Stimulated activated CD4-positive, alpha-beta T cell treated with anti-CD3 and anti-CD28 coated beads, TNF-alpha, amount 100 ng/mL, for 4 hours (primary cell): Measurements from ENCODE around the gene VAT1.
"Not testable (repeated sequence)": the region's sequence is repeated elsewhere in the genome, so short reads cannot be mapped to it uniquely, and the experiment has no call there.

ENCODE experiments used
- DNase-seq, 3 experiments: peaks; one replicate each; pipeline ENCODE4 v3.0.0-alpha.2; 2020; ENCODE audit warnings: low read depth in 3 of 3

The VAT1 gene

DNA sequence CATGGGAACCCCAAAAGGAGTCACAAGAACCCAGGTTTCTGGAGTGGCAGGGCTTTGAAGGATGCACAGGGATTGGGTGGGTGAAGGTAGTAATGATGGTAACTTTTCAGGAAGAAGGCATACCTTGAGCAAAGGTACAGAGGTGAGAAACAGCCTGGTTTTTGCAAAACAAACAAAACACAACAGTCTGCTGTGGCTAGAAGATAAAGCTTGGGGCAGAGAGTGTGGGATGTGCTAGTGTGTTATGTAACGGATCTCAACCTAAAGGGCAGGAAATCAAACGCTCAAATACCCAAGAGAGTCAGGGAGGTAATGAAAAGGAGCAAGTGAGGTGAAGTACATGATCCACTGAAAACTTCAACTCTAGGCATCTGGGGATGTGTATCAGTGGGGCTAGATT, 46.9 kb downstream of the VAT1 start:
- DNase-seq = no peak

DNA sequence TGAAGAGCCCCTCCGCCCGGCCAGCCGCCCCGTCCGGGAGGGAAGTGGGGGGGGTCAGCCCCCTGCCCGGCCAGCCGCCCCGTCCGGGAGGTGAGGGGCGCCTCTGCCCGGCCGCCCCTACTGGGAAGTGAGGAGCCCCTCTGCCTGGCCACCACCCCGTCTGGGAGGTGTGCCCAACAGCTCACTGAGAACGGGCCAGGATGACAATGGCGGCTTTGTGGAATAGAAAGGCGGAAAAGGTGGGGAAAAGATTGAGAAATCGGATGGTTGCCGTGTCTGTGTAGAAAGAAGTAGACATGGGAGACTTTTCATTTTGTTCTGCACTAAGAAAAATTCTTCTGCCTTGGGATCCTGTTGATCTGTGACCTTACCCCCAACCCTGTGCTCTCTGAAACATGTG, 48.9 kb downstream of the VAT1 start:
- not testable (repeated sequence) for DNase-seq

DNA sequence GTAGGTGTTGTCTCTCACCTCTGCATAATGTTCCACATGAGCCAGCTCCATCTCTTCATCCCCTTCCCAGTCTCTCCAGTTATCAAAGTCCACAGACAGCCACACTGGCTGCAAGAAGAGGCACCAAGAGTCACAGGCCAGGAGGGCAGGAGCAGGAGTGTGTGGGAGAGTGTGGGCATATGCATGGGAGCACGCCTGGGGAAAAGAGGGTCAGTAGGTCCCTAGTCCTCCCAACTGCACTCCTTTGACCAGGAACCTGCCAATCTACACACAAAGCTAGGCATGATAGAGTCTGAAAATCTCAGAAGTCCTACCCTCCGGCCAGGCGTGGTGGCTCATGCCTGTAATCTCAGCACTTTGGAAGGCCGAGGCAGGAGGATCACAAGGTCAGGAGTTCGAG, 50.6 kb downstream of the VAT1 start:
- DNase-seq = no peak

DNA sequence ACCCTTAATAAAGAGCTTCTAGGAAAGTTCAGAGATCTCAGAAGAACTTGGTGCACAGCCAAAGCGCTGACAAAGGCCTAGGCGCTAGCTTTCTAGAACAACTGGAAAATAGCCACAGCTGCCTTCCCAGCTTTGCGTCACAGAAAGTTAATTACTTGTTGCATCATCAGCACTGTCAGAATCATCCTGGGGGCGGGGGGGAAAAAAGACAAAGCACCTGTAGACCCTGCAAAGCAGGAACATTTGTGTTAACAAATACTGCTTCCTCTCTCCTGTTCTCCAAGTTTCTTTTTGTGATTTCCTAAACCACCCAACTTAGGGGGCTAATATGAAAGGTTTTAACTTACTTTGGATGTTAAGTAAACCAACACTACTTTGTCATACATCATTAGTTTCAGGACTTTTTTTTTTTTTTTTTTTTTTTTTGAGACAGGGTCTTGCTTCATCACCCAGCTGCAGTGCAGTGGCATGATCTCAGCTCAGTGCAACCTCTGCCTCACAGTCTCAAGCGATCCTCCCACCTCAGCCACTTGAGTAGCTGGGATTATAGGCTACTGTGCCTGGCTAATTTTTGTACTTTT, 53.1 kb downstream of the VAT1 start:
- no peak for DNase-seq

DNA sequence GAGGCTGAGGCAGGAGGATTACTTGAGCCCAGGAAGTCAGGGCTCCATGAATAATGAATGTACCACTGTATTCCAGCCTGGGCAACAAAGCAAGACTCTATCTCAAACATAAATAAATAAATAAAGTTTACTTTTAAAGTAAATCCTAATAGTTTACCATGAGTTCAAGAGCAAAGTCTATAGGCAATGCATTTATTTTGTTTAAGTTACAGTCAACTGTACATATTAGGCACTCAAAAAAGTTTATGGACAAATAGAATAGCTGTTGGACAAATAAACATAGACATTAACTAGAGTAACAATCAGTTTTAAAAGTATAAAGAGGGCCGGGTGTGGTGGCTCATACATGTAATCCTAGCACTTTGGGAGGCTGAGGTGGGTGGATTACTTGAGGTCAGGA, 54.3 kb downstream of the VAT1 start:
- no peak for DNase-seq
